Measurements from ENCODE around the gene FGF19. TPM values are rescaled to one million over a fixed set of nuclear protein-coding genes. Genes with fewer than 3 reads are reported as not detected.

The FGF19 gene
- total RNA-seq, 2 experiments from 2014 or later: not detected

DNA sequence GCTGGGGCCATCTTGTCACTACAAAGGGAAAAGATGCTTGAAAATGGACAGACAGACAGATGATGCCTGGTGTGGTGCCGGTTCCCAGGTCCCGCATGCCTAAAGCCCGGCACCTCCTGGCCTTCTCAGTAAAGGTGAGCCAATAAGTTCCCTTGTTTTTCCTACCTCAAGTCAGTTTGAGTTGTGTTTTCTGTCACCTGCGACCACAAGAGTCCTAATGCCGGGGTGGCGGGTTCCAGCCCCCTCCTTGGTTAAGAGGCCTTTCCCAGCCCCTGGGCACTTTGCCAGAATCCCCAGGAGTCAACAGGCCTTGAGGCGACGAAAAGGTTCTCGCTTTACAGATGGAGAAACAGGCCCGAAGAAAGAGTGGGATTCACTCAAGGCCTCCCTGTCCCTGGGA, 9.0 kb downstream of the FGF19 start:
- intact Hi-C loops (cut with micrococcal nuclease; ENCODE audit: unreplicated experiment): no loop called here
- DNase-seq (ENCODE audit: low spot score): no peak
- TF ChIP-seq, protein P1, sequence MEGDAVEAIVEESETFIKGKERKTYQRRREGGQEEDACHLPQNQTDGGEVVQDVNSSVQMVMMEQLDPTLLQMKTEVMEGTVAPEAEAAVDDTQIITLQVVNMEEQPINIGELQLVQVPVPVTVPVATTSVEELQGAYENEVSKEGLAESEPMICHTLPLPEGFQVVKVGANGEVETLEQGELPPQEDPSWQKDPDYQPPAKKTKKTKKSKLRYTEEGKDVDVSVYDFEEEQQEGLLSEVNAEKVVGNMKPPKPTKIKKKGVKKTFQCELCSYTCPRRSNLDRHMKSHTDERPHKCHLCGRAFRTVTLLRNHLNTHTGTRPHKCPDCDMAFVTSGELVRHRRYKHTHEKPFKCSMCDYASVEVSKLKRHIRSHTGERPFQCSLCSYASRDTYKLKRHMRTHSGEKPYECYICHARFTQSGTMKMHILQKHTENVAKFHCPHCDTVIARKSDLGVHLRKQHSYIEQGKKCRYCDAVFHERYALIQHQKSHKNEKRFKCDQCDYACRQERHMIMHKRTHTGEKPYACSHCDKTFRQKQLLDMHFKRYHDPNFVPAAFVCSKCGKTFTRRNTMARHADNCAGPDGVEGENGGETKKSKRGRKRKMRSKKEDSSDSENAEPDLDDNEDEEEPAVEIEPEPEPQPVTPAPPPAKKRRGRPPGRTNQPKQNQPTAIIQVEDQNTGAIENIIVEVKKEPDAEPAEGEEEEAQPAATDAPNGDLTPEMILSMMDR (conservative IDR thresholded peaks at IDR 0.05; ENCODE audit: low read length): no peak
- TF ChIP-seq EZH2phosphoT487 (IDR thresholded peaks at IDR 0.05; ENCODE audit: borderline replicate concordance, low read depth, low read length): no peak
- Histone ChIP-seq H3K36me3 (ENCODE audit: insufficient read depth, low read length) (no peaks in the 10 kb centered on the region), H3K79me2 (ENCODE audit: insufficient read depth, low read depth, low read length) (no peaks in the 10 kb centered on the region), H3K4me1 (ENCODE audit: insufficient read depth, low read length, poor library complexity, severe bottlenecking) (peaks cover 9% of the 10 kb centered on the region), H3K4me3 (ENCODE audit: low read depth, low read length, poor library complexity, severe bottlenecking) (no peak overlapping the region), H4K20me1 (ENCODE audit: insufficient read depth, low read length) (no peaks in the 10 kb centered on the region), H3K9me2 (ENCODE audit: insufficient read depth, low read length) (no peaks in the 10 kb centered on the region), H3K27ac (ENCODE audit: low read depth, low read length, poor library complexity, severe bottlenecking) (no peak overlapping the region), H3K9me3 (ENCODE audit: low read length) (no peaks in the 10 kb centered on the region), H2AFZ (ENCODE audit: low read length) (no peak overlapping the region), H3K4me2 (ENCODE audit: low read length) (no peak overlapping the region)
- ChIA-PET POLR2A (no interaction called here), CTCF (ENCODE audit: unreplicated experiment) (no interaction called here)
- BruUV-seq (replicated peaks): no TSS peak

DNA sequence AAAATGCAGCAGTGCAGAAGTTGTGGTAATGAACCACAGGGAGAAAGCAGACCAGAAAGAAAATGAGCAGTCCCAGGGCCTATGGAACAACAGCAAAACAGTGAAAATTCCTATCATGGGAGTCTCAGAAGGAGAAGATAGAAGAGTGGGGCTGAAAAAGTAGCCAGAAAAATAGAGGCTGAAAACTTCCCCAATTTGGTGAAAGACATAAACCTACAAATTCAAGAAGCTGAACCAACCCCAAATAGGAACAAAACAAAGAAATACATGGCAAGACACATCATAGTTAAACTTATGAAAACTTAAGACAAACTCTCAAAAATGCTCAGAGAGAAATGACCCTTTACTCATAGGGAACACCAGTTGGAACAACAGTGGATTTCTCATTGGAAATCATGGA, 11.4 kb downstream of the FGF19 start:
- Histone ChIP-seq H3K4me2 (ENCODE audit: low read length) (no peak overlapping the region), H3K79me2 (ENCODE audit: insufficient read depth, low read depth, low read length) (no peaks in the 10 kb centered on the region), H3K9me3 (ENCODE audit: low read length) (no peaks in the 10 kb centered on the region), H3K4me1 (ENCODE audit: insufficient read depth, low read length, poor library complexity, severe bottlenecking) (no peaks in the 10 kb centered on the region), H3K4me3 (ENCODE audit: low read depth, low read length, poor library complexity, severe bottlenecking) (no peak overlapping the region), H3K27ac (ENCODE audit: low read depth, low read length, poor library complexity, severe bottlenecking) (no peak overlapping the region), H4K20me1 (ENCODE audit: insufficient read depth, low read length) (no peaks in the 10 kb centered on the region), H3K9me2 (ENCODE audit: insufficient read depth, low read length) (no peaks in the 10 kb centered on the region), H2AFZ (ENCODE audit: low read length) (no peak overlapping the region), H3K36me3 (ENCODE audit: insufficient read depth, low read length) (no peaks in the 10 kb centered on the region)
- ChIA-PET POLR2A (no interaction called here), CTCF (ENCODE audit: unreplicated experiment) (no interaction called here)
- BruUV-seq (replicated peaks): no TSS peak
- TF ChIP-seq, protein P1 (conservative IDR thresholded peaks at IDR 0.05; ENCODE audit: low read length): no peak
- TF ChIP-seq EZH2phosphoT487 (IDR thresholded peaks at IDR 0.05; ENCODE audit: borderline replicate concordance, low read depth, low read length): no peak
- intact Hi-C loops (cut with micrococcal nuclease; ENCODE audit: unreplicated experiment): no loop called here
- no peak for DNase-seq (ENCODE audit: low spot score)

DNA sequence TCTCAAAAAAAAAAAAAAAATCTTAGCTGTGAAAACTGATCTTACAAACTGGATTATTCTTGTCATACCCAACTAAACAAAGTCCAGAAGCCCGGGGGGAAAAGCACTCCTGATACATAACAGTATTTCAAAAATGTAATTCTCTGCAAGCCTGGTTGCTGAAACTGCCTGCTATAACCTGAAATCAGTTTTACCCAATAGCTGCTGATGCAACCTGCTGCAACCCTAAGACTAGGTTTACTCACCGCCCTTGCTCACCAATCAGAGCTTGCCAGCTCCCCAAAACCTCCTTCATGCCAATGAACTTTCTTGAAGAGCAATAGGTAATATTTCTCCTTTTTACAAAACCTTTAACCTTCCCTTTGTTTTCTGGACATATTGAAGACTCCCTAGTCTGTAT, 12.4 kb downstream of the FGF19 start:
- TF ChIP-seq EZH2phosphoT487 (IDR thresholded peaks at IDR 0.05; ENCODE audit: borderline replicate concordance, low read depth, low read length): no peak
- TF ChIP-seq, protein P1 (conservative IDR thresholded peaks at IDR 0.05; ENCODE audit: low read length): no peak
- DNase-seq (ENCODE audit: low spot score): no peak
- BruUV-seq (replicated peaks): no TSS peak
- no peaks in the 10 kb centered on the region for H3K4me1 ChIP-seq (ENCODE audit: insufficient read depth, low read length, poor library complexity, severe bottlenecking)
- H2AFZ ChIP-seq (ENCODE audit: low read length): no peak overlapping the region
- H3K27ac ChIP-seq (ENCODE audit: low read depth, low read length, poor library complexity, severe bottlenecking): no peak overlapping the region
- H3K4me2 ChIP-seq (ENCODE audit: low read length): no peak overlapping the region
- ChIA-PET POLR2A (no interaction called here), CTCF (ENCODE audit: unreplicated experiment) (no interaction called here)
- H3K9me2 ChIP-seq (ENCODE audit: insufficient read depth, low read length): no peaks in the 10 kb centered on the region
- H3K36me3 ChIP-seq (ENCODE audit: insufficient read depth, low read length): no peaks in the 10 kb centered on the region
- no peaks in the 10 kb centered on the region for H4K20me1 ChIP-seq (ENCODE audit: insufficient read depth, low read length)
- H3K9me3 ChIP-seq (ENCODE audit: low read length): no peaks in the 10 kb centered on the region
- H3K79me2 ChIP-seq (ENCODE audit: insufficient read depth, low read depth, low read length): no peaks in the 10 kb centered on the region
- H3K4me3 ChIP-seq (ENCODE audit: low read depth, low read length, poor library complexity, severe bottlenecking): no peak overlapping the region
- intact Hi-C loops (cut with micrococcal nuclease; ENCODE audit: unreplicated experiment): no loop called here

Measured in OCI-LY7 (cell line).